IPS-18a (cell line): ENCODE measurements around the gene GCAT.

Source experiments
- H3K27ac ChIP-seq: one replicate; pipeline ENCODE4 v1.5.1; 2013; ENCODE audit warnings: low read length
- H3K27me3 ChIP-seq: one replicate; pipeline ENCODE4 v1.6.1; 2013; ENCODE audit warnings: mild to moderate bottlenecking, low read length; ENCODE audit not compliant: control insufficient read depth, insufficient read depth
- H3K36me3 ChIP-seq: one replicate; pipeline ENCODE4 v1.6.1; 2013; ENCODE audit warnings: low read depth, low read length; ENCODE audit not compliant: control insufficient read depth
- H3K4me1 ChIP-seq: one replicate; pipeline ENCODE4 v1.6.1; 2013; ENCODE audit warnings: low read depth, low read length; ENCODE audit not compliant: control insufficient read depth
- H3K4me3 ChIP-seq: one replicate; pipeline ENCODE4 v1.5.1; 2013; ENCODE audit warnings: low read length
- H3K9ac ChIP-seq: one replicate; pipeline ENCODE4 v1.6.1; 2013; ENCODE audit warnings: mild to moderate bottlenecking, low read length, moderate library complexity
- H3K9me3 ChIP-seq: one replicate; pipeline ENCODE4 v1.6.1; 2013; ENCODE audit warnings: low read depth, low read length; ENCODE audit not compliant: control insufficient read depth

Gene GCAT

DNA sequence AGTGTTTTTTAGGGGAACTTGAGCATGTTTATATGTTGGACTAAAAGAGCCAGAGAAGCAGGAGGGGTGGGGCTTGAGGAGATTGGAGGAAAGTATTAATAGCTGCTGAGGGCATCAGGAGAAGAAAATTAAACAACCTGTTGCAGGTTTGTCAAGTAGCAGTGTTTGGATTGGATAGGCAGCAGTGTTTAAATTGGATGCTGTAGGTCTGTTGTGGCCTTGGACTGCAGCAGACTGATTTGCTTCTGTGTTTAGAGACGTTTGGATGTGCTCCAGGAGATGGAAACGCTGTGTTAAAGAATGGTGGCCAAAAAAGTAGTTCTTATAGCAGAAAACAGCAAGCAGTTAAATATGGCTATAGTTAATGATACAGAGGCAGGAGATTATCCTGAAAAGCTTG, 47.2 kb downstream of the GCAT start:
- Histone ChIP-seq H3K27ac (no peak overlapping the region), H3K9me3 (no peaks in the 10 kb centered on the region), H3K9ac (no peak overlapping the region), H3K27me3 (no peaks in the 10 kb centered on the region), H3K36me3 (peaks cover 82% of the 10 kb centered on the region), H3K4me3 (no peak overlapping the region), H3K4me1 (no peaks in the 10 kb centered on the region)

DNA sequence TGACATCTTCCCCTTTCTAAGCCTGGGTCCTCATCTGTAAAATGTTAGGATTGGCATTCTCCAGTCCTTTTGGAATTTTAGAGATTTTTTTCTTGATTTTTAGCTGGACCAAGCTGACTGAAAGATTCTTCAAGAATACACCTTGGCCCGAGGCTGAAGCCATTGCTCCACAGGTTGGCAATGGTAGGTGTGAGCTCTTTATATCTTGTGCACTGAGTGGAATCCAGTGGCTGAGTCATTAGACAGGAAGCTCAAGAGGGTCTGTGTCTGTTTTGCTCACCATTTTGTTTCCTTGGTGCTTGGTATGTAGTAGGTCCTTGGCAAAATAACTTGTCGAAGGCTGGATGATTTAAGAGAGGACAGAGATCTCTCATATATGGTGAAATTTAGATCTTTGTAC, 47.7 kb downstream of the GCAT start:
- no peak overlapping the region for H3K4me3 ChIP-seq
- H3K9ac ChIP-seq, result no peak overlapping the region
- H3K36me3 ChIP-seq, result peaks cover 88% of the 10 kb centered on the region
- no peaks in the 10 kb centered on the region for H3K9me3 ChIP-seq
- H3K27ac ChIP-seq, result no peak overlapping the region
- no peaks in the 10 kb centered on the region for H3K4me1 ChIP-seq
- H3K27me3 ChIP-seq, result no peaks in the 10 kb centered on the region

DNA sequence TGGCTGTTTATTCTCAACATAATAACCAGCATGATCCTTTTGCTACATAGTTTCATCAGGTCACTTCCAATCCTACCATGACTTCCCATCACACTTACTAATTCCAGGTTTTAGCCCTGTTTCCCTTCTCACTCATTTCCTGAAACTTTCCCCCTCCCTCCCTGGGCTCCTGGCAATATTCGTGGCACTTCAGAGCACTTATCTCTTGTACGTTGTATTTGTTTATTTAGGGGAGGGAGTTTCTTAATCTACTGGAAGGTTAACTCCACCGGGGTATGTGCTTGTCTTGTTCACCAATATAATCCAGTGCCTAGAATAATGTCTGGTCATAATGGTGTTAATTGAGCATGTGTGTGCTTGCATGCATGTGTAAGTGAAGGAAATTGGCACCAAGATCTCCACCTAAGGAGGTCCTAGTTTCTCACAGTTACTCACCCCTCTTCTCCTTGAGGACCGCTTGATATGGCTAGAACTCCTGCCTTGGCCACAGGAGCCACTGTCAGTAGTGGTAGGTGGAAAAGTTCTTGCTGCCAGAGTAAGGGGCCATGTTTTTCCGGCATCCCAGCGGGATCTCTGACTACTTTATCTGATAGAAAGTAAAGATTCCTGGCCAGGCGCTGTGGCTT, 53.2 kb downstream of the GCAT start:
- Histone ChIP-seq H3K9me3 (no peaks in the 10 kb centered on the region), H3K36me3 (peaks cover 90% of the 10 kb centered on the region), H3K9ac (no peak overlapping the region), H3K27me3 (no peaks in the 10 kb centered on the region), H3K4me3 (no peak overlapping the region), H3K27ac (no peak overlapping the region), H3K4me1 (no peaks in the 10 kb centered on the region)

DNA sequence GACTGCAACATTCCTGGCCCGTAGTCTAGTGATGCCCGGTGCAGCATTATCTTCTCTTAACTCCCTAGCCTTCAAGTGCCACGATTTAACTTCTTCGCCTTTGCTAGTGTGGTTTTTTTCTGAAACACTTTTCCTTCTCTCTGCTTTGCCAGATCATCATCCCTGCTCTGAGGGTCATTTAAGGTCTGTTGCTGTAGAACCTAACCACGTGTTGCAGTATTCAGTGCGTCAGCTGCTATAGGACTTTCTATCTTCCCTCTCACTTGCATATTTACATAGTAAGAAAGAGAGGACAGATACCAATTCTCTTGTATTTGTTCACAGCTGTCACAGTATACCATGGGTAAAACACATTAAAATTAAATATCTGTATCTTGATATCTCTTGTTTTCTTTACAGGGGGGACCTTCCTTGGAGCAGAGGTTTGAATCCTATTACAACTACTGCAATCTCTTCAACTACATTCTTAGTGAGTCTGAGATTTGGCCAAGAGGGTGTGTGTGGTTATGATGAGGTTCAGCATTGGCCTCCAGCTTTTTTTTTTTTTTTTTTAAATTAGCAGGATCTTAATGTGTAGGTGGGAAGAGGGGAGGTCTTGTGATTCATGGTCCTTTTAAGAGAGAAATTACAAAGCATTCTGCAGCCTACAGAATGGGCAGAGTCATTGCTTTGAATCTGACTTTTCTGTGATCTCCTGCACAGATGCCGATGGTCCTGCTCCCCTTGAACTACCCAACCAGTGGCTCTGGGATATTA, 55.0 kb downstream of the GCAT start:
- H3K27ac ChIP-seq, result no peak overlapping the region
- H3K9ac ChIP-seq, result no peak overlapping the region
- H3K4me1 ChIP-seq, result no peaks in the 10 kb centered on the region
- peaks cover 88% of the 10 kb centered on the region for H3K36me3 ChIP-seq
- H3K9me3 ChIP-seq, result no peaks in the 10 kb centered on the region
- no peaks in the 10 kb centered on the region for H3K27me3 ChIP-seq
- H3K4me3 ChIP-seq, result no peak overlapping the region

DNA sequence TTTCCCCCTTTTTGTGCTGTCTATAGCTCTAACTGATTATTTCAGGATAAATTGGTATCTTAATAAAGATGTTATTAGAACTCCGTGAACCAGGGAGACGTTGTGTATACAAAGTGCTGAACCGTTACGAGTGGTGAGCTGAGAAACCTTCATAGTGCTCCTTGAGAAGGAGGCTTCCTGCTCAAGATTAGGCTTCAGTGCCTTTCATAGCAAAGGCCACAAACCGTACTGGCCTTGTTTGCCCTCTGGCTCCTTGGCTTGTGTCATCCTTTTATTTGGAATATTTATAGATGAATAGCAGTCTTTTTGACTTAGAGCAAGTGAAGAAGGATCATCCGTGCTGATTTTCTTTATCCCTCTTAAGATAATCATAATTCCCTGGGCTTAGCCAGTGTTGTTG, 57.8 kb downstream of the GCAT start:
- H3K27ac ChIP-seq, result no peak overlapping the region
- no peaks in the 10 kb centered on the region for H3K4me1 ChIP-seq
- peaks cover 85% of the 10 kb centered on the region for H3K36me3 ChIP-seq
- no peaks in the 10 kb centered on the region for H3K9me3 ChIP-seq
- no peaks in the 10 kb centered on the region for H3K27me3 ChIP-seq
- H3K9ac ChIP-seq, result no peak overlapping the region
- no peak overlapping the region for H3K4me3 ChIP-seq
